GM03348 (cell line): ENCODE measurements around the gene MERTK.

Experiments
- DNase-seq: peaks from one replicate; pipeline ENCODE4 v3.0.0; 2012; ENCODE audit warnings: low spot score

MERTK gene

DNA sequence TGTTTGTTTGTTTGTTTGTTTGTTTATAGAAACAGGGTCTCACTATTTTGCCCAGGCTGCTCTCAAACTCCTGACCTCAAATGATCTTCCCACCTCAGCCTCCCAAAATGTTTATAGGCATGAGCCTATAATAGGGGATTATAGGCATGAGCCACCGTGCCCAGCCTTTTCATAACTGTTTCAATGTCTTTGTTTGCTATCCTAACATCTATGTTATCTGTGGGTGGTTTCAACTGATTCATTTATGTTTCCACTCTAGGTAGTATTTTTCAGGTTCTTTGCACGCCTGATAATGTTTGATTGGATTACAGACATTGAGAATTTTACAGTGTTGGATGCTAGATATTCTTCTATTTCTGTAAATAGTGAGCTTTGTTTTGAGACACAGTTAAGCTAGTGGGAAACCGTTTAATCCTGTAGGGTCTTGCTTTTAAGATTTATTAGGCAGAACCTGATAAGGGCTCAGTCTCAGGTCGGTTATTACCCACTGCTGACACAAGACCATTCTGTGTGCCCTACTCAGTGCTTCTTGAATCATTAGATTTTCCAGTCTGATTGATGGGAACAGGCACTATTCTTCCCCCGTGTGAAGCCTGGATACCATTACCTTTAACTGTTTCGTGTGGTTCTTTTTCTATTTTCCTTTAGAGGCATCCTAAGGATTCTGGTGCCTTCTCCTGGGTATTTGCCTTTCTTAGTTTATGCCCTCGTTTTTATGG lies 80.2 kb downstream of the MERTK start:
- DNase-seq: no peak

GRCh38 chr2:111981666-111982065 lies 83.3 kb downstream of the MERTK start:
- DNase-seq: no peak

DNA sequence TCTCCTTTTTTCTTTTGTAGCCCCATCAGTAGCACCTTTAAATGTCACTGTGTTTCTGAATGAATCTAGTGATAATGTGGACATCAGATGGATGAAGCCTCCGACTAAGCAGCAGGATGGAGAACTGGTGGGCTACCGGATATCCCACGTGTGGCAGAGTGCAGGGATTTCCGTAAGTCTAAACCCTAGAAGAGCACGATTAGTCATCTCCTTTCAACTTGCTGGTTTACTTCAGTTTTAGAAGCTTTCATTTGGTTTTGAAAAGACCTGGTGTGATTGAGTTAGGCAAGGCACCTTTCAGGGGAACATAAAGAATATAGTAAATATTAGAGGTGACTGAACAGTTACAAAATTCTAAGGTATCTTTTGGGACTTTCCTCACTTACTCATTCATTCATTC lies 84.4 kb downstream of the MERTK start:
- DNase-seq: no peak

DNA sequence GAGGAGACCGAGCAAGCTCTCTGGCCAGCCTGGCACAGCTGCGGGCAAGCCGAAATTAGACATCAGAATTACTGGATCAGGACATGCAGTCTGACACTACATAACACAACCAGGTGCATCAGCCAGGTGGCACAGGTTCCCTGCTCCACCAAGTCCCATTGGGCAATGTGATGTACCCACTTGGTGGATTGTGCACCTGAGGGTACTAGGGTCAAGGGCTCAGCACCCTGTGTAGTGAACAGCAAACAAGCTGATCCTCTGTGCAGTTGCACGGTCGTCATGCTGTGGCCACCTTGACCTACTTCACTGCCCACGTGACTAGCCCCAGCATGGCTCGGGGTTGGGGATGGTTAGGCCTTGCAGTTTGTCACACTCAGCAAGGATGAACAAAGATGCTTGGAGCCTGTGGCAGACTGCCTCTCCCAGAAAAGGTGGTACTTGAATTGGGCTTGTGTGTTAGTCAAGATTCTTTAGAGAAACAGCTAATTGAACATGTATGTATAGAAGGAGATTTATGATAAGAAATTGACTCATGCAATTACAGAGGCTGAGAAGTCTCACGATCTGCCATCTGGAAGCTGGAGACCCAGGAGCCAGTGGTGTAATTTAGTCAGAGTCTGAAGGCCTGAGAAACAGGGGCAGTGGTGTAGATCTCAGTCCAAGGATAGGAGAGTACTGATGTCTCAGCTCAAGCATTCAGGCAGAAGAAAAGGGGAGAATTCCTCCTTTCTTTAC lies 85.2 kb downstream of the MERTK start:
- DNase-seq: no peak

GRCh38 chr2:111984213-111984604 lies 85.8 kb downstream of the MERTK start:
- no peak for DNase-seq

GRCh38 chr2:111985514-111985913 lies 87.1 kb downstream of the MERTK start:
- no peak for DNase-seq

DNA sequence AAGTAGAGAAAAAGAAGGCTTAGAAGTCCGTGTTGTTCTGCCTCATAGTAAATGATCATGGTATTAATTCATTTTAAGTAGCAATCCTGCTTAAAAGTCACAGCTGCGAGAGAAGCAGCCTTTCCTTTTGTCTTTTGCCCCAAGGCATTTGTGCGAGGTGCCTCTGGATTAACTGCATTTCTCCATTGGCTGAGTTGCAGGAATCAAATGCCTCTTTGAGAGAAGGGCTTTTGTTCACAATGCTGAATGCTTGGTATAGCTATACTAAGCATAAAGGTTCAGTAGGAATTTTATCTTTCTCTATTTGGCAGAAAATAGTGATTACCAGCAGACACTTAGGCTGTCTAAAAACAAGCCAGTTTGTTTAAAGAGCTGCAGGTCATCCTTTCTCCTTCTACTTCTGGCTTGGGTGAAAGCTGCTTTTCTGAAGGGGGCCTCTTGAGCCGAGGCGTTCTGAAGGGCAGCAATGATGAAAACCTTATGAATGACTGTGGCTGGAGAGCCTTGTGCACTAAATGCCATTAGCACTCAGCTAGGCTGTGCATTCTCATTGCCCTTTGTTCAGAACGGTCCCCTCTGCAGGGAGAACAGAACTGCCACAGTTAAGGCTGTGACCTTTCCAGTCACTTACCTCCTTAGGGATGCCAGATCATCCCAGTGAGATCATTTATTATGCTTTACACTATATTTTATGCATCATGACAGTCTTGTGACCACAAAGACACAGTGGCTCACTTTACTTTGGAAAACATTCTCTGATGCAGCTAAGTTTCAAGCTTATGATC lies 87.9 kb downstream of the MERTK start:
- DNase-seq: no peak

DNA sequence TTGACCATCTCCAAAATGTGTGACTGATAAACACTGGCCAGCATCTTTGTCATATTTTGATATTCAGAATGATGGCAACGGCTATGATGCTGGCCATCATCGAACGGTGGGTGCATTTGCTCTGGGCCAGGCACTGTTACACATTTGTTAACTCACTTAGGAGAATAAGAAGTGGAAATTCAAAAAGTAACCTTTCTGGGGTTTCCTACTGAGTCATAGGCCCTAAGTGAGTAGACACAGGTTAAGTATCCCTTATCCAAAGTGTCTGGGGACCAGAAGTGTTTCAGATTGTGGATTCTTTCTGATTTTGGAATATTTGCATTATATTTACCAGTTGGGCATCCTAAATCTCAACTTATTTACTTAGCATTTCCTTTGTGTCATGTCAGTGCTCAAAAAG lies 92.0 kb downstream of the MERTK start:
- no peak for DNase-seq

GRCh38 chr2:111990856-111991255 lies 92.4 kb downstream of the MERTK start:
- DNase-seq: no peak

DNA sequence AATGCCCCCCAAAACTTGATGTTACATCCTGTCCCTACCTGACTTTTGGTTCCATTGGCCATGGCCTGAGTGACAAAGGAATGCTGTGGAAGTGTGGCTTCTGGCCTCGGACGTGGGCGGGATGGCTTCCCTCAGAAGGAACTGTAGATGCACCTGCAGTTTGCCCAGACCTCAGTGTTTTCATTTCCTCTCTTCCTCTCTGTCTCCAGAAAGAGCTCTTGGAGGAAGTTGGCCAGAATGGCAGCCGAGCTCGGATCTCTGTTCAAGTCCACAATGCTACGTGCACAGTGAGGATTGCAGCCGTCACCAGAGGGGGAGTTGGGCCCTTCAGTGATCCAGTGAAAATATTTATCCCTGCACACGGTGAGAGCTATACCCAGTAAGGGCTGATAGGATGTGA lies 95.6 kb downstream of the MERTK start:
- no peak for DNase-seq

DNA sequence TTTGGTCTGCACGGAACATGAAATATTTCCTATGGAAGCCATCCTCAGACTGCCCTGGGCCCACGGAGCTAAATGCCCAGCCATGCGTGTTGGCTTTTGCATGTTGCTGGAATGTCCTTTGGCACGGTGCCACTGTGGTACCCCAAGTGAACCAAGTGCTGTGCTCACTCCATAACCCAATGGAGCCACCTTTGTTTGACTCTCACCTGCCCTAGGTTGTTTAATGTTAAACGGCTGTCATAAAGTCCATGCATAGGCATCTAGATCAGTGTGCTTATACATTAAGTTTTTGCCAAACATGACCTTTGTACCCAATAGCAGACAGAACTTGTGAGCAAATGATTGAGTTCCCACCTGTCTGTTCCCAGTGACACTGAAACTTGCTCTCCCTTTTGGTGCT lies 96.7 kb downstream of the MERTK start:
- no peak for DNase-seq

DNA sequence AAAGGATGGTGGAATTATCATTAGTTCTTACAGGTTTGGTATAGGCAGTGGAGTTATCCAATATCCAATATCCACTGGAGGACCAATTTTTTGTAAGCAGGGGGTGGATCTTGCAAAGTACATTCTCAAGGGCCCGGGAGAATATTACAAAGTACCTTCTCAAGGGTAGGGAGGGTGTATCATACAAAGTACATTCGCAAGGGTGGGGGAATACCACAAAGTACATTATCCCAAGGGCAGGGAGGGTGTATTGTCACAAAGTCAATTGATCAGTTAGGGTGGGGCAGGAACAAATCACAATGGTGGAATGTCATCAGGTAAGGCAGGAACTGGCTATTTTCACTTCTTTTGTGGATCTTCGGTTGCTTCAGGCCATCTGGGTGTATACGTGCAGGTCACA lies 101.4 kb downstream of the MERTK start:
- no peak for DNase-seq

GRCh38 chr2:112000399-112001135 lies 102.2 kb downstream of the MERTK start:
- DNase-seq: no peak

DNA sequence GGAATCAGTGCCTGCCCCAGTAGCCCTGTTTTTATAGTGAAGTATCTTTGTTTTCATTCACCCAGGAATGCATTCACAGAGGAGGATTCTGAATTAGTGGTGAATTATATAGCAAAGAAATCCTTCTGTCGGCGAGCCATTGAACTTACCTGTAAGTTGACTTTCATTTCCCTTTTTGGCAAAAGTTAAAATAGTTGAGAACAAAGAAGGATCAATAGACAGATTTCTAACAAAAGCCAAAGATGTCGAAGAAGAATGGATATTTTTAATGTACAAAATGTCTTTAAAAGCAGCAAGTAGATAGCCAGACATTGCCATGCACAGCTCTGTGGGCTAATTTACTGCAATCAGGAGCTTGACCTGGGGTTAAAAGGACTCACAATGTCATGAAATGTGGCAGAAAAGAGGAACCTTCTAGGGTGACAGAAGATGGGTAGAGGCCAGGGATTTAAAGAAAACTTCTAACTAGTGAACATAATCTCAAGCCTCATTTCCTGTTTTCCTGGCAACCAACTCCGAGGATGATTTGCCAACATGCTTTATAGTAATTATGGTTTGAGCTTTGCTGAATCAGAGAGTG lies 102.8 kb downstream of the MERTK start:
- no peak for DNase-seq

DNA sequence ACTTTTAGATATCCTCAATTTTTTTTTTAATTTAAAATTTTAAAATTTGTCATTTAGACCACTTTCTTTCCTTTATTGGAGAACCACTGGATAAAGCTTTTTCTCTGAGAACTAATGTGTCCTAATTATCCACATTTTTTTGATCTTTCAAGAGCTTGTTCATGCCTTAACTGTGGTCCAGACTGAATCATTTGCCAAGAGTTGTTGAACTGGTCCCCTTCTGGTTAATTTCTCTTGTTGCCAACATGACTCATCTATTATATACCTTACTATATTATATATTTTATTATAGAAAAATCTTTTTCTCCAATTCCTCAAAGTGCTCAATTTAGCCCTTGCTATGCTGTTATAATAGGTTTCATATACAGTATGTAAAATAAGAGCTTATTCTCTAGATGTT lies 103.5 kb downstream of the MERTK start:
- no peak for DNase-seq

DNA sequence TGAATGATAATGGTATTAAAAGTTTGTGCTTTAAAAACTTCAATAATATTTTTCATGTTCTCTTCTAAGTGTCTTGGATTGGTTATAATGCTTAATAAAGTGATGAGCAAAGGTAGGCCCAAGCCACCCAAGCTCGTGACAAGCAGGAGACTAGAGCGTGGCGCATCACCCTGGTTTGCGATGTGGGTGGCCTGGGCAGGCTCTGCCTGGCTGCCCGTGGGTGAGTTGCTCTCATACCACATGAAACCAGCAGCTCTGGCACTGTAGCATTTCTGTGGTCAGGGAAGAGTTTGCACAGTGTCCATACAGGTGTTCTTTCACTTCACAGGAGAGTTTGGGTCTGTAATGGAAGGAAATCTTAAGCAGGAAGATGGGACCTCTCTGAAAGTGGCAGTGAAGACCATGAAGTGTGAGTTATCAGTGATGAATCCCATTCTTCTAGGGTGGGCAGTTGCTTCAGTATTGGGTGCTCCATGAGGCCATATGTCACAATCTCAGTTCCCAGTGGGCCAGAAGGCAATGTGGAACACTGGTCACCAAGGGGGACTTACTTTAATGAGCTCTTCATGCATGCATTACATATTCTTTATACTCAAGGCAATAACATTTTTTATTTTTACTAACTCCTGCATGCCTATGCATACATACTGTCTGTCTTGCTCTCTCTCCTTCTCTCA lies 105.3 kb downstream of the MERTK start:
- DNase-seq: no peak

DNA sequence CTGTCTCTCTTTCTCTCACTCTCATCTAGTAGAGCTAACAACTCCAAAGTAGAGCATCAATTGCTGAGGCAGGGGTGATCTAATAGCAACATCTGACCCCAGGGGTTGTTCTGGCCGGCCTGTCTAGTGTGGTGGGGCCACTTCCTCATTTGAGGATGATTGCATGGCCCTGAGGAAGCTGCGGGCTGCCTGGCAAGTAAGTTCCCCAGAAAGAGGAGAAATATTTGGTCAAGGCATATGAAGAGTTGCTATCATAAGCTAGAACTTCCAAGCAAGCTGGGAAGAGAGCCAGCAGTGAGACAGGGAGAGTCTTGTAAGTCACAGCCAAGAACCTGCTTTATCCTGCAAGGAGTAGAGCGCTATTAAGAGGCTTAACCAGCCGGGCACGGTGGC lies 105.8 kb downstream of the MERTK start:
- DNase-seq: no peak

GRCh38 chr2:112005406-112006075 lies 107.1 kb downstream of the MERTK start:
- DNase-seq: no peak

GRCh38 chr2:112006076-112006410 lies 107.6 kb downstream of the MERTK start:
- DNase-seq: peak; percentile 35

DNA sequence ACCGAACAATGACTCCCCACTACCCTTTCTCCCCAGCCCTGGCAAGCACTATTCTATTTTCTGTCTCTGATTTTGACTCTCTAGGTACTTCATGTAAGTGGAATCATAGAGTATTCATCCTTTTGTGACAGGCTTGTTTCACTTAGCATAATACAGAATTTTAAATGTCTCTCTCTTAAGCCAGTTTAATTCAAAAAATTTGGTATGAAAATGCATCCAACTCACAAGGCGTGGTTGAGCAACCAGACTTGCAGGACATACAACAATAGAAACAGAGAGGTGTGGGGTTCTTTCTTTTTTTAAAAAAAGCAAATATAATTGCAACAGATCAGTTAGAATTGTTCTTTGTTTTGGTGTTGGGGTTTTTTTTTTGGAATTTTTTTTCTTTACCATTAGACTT lies 109.1 kb downstream of the MERTK start:
- DNase-seq: no peak

- DNase-seq: no peak
These were observed 110.6 kb downstream of the MERTK start for GRCh38 chr2:112008910-112009485.
